HT1080 (cell line): Measurements from ENCODE around the gene AKAP8L. TPM values are rescaled to one million over a fixed set of nuclear protein-coding genes. Genes with fewer than 3 reads are reported as not detected.
"Not testable (repeated sequence)": the region's sequence is repeated elsewhere in the genome, so short reads cannot be mapped to it uniquely, and the experiment has no call there.

Experiments used
- DNase-seq: peaks from one replicate; pipeline ENCODE4 v3.0.0-alpha.2; 2015; ENCODE audit warnings: low read depth
- total RNA-seq: library from RNA; depleted of rRNA; stranded (reverse); fragments of >200 nt; shearing (Covaris generic); gene quantifications from 2 replicates; pipeline ENCODE4 v1.2.3, GENCODE V29; 2014

The AKAP8L gene
- total RNA-seq, 1 experiment from 2014 or later: 56.1 TPM

- DNase-seq: no peak
Measured at GRCh38 chr19:15418231-15418578, 583 bp downstream of the AKAP8L start.

- no peak for DNase-seq
Measured at GRCh38 chr19:15417699-15418098, 1.1 kb downstream of the AKAP8L start.

- DNase-seq: no peak
Measured at GRCh38 chr19:15412832-15413231, 6.0 kb downstream of the AKAP8L start.

GRCh38 chr19:15411351-15411750 lies 7.4 kb downstream of the AKAP8L start:
- DNase-seq: not testable (repeated sequence)

- no peak for DNase-seq
Measured at GRCh38 chr19:15404780-15405211, 14.0 kb downstream of the AKAP8L start.

- DNase-seq: no peak
Measured at GRCh38 chr19:15404097-15404779, 14.6 kb downstream of the AKAP8L start.

- no peak for DNase-seq
Measured at GRCh38 chr19:15403151-15403531, 15.6 kb downstream of the AKAP8L start.

GRCh38 chr19:15402411-15403150 lies 16.2 kb downstream of the AKAP8L start:
- no peak for DNase-seq

GRCh38 chr19:15401397-15401710 lies 17.4 kb downstream of the AKAP8L start:
- no peak for DNase-seq

GRCh38 chr19:15400521-15401396 lies 18.0 kb downstream of the AKAP8L start:
- no peak for DNase-seq

GRCh38 chr19:15399635-15400034 lies 19.2 kb downstream of the AKAP8L start:
- no peak for DNase-seq

GRCh38 chr19:15399234-15399515 lies 19.6 kb downstream of the AKAP8L start:
- no peak for DNase-seq

GRCh38 chr19:15398501-15399233 lies 20.1 kb downstream of the AKAP8L start:
- no peak for DNase-seq

- no peak for DNase-seq
Measured at GRCh38 chr19:15397782-15398181, 21.0 kb downstream of the AKAP8L start.

GRCh38 chr19:15397236-15397635 lies 21.6 kb downstream of the AKAP8L start:
- DNase-seq: no peak

GRCh38 chr19:15396436-15396835 lies 22.4 kb downstream of the AKAP8L start:
- DNase-seq: no peak

GRCh38 chr19:15395251-15395650 lies 23.5 kb downstream of the AKAP8L start:
- DNase-seq: not testable (repeated sequence)

GRCh38 chr19:15394426-15394825 lies 24.4 kb downstream of the AKAP8L start:
- no peak for DNase-seq

- DNase-seq: no peak
Measured at GRCh38 chr19:15393963-15394362, 24.8 kb downstream of the AKAP8L start.

GRCh38 chr19:15390814-15391213 lies 28.0 kb downstream of the AKAP8L start:
- DNase-seq: no peak

GRCh38 chr19:15381864-15382263 lies 36.9 kb downstream of the AKAP8L start:
- DNase-seq: no peak

GRCh38 chr19:15381429-15381828 lies 37.4 kb downstream of the AKAP8L start:
- DNase-seq: no peak
